Hypothalamus (tissue), 51 donors: ENCODE measurements around the gene RYR2.

ENCODE experiments used
- DNase-seq, 51 donors: peaks; one replicate each; lab custom pipeline; 2025; lab: John Stamatoyannopoulos, UW

Gene RYR2

DNA sequence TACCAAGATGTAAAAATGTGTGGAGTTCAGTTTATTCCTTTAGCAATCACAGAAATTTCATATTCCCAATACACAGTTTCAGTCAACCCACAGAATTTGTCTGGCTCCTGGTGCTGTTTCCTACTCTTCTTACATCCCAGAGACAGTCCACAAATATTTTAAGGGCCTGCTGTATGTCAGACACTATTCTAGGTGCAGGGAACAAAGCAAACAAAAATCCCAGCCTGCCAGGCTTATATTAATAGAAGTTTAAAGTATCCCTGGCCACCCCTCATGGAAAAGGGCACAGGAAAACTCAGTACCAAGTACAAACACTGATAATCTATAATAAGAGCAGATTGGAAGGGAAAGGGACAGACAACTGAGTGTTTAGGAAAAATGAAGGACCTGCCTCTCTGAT, 653.9 kb downstream of the RYR2 start:
- no peak for DNase-seq

DNA sequence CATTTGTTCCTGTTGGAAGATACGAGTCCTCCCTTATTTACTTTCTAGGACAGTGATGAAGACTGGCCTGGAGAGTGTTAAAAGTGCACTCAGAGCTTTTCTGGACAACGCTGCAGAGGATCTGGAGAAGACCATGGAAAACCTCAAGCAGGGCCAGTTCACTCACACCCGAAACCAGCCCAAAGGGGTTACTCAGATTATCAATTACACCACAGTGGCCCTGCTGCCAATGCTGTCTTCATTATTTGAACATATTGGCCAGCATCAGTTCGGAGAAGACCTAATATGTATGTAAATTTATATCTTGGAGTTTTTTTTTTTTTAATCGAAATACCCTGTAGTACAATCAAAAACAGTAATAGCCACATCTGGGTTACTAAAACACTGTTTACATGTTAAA, 658.2 kb downstream of the RYR2 start:
- DNase-seq = no peak

DNA sequence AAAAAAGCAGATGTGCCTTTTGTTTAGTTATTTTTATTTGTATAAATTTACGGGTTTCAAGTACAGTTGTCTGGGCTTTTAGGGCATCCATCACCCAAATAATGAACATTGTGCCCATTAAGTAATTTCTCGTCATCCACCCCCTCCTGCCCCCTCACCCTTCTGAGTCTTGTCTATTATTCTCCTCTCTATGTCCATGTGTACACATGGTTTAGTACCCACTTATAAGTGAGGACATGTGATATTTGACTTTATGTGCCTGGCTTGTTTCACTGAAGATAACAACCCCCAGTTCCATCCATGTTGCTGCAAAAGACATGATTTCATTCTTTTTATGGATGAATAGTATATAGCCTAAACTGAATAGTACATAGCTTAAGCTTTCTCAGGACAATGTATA, 659.5 kb downstream of the RYR2 start:
- no peak for DNase-seq

DNA sequence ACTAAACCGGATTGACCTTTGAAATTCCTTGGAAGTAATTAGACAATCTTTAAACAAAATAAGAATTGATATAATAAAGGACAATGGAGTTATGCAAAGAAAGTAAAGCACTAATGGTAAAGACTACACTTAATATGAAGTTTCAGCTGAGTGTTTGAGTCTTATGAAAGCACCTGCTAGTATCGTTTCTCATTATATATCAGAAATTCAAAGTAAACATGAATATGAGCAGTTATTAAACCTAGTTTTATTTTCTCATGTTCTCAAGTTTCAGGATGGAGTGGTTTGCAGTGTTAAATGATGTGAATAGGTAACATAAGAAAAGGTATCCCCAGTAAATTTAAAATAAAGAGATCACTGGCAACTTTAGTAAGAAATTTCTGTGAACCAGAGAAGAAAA, 660.2 kb downstream of the RYR2 start:
- DNase-seq = no peak

DNA sequence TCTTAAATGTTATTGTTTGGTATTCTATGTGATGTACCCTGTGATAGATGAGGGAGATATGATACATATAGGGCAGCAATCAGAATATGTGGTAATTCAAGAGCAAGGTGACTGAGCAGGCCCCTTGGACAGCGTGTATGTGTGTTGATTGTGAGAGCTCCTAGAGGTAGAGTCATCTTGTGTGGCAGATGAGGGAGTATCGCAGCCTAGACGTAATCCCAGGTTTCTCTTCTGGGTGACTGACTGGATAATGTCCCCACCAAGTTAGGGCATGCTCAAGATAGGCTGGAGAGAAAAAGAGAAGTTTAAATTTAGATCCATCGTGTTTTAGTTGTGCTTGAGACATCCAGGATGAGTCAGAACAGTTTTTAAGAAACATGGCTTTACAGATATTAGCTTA, 663.5 kb downstream of the RYR2 start:
- no peak for DNase-seq

DNA sequence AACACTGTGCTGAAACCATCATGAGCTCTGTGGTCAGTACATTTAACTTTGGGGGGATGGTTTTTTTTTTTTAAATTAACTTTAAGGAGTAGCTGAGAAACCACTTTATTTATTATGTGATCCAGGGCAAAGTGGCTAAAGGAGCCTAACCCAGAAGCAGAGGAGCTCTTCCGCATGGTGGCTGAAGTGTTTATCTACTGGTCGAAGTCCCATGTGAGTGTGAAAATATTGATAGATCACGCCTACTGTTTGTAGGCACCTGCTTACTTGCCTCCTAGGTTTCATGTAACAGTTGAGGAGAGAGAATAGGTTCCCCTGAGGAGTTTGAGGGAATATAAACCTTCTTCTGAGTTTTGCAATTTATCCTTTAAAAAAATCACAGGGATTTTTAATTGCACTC, 667.4 kb downstream of the RYR2 start:
- DNase-seq = no peak

DNA sequence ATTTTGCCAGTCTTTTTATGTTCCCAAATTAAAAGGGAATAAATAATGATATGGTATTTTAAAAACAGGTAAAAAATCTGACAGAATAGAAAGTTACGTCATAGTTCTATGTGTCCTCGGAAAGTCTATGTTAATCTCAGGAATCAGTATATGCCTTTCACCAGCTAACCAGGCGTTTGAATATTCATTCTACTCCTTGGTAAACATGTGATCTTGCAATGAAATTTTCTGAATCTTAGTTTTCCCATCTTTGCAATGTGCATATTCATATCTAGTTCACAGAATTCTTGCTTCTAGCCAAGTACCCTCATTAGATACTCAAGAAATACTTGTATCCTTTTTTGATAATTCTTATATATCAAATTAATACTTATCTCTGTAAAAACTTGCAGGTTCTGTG, 669.3 kb downstream of the RYR2 start:
- no peak for DNase-seq

DNA sequence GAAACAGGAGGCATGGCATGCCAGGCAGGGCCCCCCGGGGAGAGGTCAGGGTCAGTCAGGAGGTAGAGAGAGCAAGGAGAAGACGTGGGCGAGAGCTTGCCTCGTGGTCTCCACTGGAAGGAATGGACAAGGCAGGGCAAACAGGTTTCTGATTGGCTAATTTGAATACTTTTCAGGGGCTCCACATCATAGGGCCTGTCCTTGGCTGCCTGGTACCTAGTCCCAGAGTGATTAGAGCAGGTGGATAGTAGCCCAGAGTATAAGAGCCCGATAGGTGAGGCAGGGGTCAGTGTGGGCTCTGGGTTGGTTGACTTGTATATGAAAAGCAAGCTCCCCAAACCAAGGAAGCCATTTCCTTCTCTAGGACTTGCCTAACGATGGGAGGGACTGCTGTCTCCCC, 670.1 kb downstream of the RYR2 start:
- DNase-seq = no peak

DNA sequence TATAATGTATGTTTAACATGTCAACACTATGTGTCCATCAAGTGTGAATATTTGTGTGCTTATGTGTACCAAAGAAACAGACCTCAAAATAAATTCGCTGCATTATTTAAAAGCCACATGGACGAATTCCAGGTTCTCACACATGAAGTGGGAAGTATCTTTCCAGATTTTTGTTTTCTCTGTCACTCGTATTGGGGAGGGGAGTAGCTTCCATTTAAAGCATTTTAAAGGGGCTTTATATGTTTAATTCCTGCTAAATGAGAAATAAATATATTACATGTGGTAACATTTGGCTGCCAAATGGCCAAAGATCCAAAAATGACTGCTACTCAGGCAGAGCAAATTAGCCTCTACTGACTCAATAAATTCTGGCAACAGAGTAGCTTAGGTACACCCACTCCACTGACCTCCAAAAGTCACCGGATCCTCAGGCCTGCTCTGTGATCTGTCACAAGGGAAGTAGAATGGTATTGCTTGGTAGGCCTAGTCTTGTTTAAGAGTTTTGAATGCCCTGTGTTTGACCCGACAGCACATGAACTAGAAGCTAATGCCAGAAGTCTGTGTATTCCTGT, 670.7 kb downstream of the RYR2 start:
- no peak for DNase-seq

DNA sequence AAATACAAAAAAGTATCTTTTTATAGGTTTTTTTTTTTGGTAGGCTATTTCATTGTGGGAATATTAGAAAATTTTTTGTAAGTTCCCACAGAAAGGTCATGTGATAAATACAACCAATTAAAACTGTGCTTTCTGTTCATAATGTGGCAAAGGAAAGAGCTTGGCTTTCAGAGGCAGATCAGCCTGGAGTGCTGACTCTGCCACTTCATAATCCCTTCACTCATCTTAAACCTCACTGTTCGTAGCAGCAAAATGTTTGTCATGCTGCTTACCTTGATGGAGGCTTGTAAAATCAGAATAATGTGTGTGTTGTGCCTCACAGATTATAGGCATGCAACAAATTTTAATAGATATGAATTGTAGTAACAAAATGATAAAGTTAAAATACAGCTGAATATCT, 671.9 kb downstream of the RYR2 start:
- no peak for DNase-seq

DNA sequence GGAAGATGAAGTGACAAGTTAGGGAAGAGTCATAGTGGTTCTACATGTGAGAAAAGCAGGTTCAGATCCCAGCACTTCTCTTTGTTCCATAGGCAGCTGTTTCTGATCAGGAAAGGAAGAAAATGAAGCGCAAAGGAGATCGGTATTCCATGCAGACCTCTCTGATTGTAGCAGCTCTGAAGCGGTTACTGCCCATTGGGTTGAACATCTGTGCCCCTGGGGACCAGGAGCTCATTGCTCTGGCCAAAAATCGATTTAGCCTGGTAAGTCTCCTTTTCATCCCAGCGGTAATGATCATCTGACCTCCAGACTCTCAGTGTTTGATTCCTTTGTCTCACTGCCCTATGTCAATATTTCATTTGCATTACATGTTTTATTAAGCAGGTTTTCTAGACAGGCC, 675.1 kb downstream of the RYR2 start:
- no peak for DNase-seq

DNA sequence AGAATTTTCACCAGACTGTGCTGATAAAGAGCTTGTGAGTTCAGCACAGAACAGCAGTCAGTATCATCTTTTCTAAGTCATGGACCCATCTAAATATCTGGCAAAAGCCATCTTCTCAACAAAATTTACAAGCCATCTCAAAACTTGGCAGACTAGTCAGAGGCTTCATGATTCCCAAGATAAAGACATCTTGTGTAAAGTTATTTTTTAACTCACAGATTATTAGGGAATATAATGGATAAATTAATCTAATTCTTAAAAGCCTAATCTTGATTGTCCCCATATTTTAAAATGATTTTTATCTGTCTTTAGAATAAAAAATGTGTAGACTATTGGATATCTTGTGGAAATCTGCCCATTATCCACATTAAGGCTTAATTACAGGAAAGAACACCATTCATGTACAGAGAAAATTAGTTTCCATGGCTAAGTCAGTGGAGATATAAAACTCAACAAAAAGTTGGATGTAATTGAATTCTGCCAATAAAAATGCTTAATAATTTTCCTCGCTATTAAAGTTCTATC, 688.9 kb downstream of the RYR2 start:
- no peak for DNase-seq

DNA sequence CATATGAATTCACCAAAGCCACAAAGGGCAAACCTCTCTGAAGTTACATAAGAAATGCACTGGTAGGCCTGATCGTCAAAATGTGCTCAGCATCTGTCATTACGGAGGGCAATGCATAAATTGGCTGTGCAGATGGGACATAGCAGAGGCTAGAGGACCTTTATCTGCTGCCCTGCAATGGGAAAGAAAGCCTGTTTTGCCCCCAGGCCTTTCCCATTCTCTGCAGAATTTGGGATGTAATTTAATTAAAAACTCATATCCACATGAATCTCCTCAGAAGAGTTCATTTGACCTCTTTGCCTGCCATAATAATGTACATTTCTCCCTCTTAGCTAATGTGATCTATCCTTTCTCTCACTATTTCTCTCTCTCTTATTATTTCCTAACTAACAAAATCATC, 690.7 kb downstream of the RYR2 start:
- no peak for DNase-seq

DNA sequence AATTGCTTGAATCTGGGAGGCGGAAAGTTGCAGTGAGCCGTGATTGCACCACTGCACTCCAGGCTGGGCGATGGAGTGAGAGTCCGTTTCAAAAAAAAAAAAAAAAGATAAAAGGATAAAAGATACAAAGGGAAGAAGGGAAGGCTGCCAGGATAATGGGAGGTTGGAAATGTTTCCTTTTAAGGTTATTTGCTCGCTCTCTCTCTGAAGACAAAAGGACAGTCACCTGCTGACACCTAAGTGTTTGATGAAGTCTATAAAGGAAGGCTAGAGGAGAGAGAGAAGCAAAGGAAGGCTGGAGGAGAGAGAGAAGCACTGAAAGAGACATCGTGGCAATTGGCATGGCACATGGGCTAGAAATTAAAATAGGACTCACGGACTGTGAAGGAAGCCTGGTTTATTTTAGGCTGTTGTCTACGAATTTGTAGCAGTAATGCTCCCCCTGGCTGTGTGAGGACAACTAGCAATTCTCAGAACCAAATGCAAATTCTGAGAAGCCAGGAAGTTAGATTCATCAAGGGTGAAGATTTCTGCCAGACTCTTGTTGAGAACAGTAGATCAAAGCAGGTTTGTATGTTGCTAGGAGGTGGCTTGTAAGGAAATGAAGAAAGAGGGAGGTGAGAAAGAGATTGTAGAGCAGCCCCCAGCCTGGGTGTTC, 694.5 kb downstream of the RYR2 start:
- no peak for DNase-seq

DNA sequence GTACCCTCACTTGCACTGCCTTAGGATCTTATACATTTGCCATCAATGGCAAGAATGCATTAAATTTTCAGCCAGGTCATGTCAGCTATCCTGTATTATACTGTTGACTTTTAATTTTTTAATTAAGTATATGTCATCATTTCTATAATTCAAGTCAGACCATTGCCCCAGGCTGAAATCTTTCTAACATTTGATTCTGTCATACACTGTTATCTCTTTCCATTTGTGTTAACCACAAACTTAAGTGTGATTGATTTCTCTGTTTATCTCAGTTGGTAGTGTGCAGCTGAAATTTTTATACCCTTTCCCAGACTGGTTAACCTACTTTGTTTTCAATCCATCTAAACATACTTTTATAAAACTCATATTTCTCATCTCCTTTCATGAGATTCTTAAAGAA, 695.5 kb downstream of the RYR2 start:
- no peak for DNase-seq

DNA sequence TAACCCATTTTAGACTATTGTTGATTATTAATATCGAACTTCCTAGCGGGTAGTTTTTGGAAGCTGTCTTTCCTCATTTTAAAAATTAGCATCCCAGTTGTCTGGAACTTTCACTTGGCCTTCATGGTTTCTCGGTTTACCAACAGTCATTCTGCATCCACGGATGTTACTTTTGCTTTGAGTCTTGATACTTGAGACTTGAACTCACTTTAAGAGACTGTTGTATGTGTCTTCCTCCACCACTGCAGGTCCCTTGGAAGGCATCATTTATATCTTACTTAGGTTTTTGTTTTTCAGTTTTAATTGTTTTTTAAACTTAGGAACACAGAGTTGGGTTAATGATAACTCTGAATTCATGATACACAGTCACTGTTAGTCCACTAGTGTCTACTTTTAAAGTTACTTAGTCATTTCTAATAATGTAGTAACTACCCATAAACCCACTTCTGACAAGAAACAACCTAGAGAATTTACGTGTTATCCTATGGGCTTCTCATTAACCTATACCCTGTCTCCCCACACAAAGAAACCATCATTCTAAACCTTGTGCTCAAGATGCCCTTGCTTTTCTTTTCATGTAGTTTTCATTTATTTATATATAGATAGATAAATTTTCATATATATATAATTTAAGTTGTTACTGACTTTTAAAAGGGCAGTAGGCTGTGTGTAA, 696.1 kb downstream of the RYR2 start:
- DNase-seq = no peak

DNA sequence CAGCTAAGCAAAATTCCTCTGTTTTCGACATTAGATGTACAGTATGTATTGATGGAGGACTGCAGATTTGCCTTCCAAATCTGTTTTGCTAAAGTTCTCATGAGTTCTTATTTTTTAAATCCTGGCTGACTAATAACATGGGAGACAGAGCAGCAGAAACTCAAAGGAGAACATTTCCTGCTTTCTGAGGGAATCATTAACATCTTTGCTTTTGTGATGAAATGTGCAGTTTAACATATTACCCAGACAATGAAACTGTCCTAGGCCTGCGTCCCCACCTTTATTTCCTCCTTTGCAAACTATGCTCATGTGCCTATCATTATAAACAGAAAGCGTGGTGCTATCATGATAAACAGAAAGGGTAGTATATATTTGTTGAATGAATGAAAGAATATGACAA, 698.9 kb downstream of the RYR2 start:
- DNase-seq = no peak

DNA sequence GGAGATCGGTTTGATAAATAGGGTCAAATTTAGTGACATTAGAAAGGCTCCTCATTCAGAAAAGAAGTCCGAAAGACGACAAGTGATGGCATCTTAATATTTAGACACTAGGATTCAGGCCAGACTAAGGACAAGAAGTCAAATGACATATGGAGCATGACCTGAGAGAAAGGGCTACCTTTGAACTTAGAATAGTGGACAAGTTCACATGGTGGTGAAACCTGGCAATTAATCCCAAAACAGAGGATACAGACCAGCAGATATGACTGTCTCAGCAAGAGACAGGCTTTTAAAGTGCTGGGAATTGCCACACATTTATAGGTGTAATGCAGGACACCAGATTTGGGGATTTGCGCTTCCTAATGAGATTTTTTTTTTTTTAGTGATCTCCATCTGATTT, 703.6 kb downstream of the RYR2 start:
- no peak for DNase-seq

DNA sequence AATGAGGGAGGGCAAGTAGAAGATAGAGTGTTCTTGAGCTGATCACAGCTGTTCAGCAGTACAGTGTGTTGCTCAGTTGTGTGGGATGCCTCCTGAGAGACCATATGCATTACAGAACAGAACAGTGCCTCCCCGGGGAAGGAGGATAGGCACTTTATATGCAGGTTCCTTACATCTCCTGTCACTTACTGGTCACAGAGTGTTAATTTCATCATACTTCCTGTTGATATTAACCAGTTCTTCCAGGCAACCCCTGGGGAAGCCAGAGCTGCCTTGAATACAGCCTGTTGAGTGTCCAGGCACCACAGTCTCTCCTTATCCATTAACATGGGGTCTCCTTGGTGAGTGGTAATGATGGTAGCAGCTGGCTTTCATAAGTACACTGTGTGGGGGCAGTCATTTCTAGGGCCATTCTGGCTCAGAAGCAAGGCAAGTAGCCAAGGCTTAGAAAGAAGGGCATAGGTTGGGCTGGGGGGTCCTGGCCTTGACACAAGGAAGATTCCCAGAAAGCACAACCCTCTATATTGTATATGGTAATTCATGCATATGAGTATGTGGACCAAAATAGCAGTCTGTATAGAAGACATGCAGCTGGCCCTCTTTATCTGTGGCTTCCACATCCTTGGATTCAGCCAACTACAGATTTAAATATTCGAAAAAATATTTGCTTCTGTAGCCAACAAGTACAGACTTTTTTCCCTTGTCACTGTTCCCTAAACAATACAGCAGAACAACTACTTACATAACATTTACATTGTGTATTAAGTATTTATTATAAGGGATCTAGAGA, 706.4 kb downstream of the RYR2 start:
- no peak for DNase-seq

DNA sequence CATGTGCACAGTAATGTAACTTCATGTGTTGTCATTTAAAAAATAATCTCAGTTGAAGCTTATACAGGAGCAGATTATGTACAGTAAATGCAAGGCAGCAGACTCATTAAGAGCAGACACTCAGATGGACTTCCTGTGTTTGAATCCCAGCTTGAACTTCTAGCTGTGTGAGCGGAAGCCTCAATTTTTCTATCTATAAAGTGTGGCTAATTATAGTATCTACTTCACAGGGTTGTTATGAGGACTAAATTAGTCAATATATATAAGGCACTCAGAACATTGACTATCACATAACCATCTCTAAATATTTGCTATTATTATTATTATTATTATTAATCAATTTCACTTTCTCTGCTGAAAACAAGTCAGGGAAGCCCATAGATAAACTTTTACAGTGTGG, 707.1 kb downstream of the RYR2 start:
- no peak for DNase-seq

DNA sequence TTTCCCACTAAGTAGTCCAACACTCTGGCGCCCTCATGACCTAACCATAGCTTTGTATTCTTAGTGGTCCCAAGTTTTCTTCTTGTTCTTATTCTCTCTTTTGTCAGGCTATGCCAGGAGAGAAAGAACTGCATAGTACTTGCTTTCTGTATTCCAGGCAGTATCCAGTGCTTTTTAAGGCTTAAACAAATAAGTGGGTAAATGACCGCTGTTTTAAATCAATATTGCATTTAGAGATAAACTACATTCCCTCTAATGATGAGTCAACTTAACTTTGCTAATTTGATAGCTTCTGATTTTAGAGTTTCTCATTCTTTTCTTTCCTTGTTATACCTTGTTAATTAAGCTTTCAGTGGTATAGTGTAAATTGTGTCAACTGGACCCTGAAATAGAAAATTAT, 709.1 kb downstream of the RYR2 start:
- no peak for DNase-seq

DNA sequence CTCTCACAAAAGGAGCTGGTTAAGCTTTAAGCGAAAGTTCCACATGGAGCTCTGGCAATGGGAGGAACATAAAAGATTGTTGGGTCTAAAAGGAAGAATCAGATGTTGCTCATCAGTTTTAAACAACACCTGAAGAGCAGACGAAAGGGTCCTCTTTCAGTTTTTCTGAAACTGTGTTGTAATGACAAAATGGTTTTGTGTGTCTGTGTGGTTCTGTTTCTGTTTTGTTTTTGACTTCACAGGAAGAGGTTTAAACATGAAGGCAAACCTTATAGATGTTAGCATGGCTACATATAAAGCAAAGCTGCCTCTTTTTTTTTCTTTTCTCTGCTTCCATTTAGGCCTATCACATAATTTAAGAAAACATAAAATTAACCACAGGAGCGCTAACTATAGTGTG, 712.6 kb downstream of the RYR2 start:
- DNase-seq = no peak
